Measurements from ENCODE around the gene NEK1.

- no peak for TF ChIP-seq CTCF (conservative IDR thresholded peaks at IDR 0.05; ENCODE audit: low read length)
- TF ChIP-seq EZH2phosphoT487 (IDR thresholded peaks at IDR 0.05; ENCODE audit: borderline replicate concordance): no peak
Measured at GRCh38 chr4:169615467-169616106, 3.2 kb upstream of the NEK1 start.

All from Loucy (cell line).